KMS-11 (cell line): ENCODE data around the gene ITCH.
A peak's percentile ranks its signal among the peaks of the same experiment; 100 is the strongest.

Source experiments
- H2AFZ ChIP-seq: fragments of 200-600 bp; sonication (generic); 2 replicates; pipeline ENCODE4 v1.6.1; 2016; ENCODE audit warnings: antibody characterized with exemption, mixed run types, low read depth
- H3K27ac ChIP-seq: fragments of 200-600 bp; sonication (generic); 2 replicates; pipeline ENCODE4 v1.6.1; 2016; ENCODE audit warnings: mild to moderate bottlenecking, mixed run types
- H3K27me3 ChIP-seq: fragments of 200-600 bp; sonication (generic); 2 replicates; pipeline ENCODE4 v1.6.1; 2017; ENCODE audit warnings: mild to moderate bottlenecking, low read depth, mixed run types, moderate library complexity; ENCODE audit not compliant: insufficient read depth
- H3K36me3 ChIP-seq: fragments of 200-600 bp; sonication (generic); 2 replicates; pipeline ENCODE4 v1.6.1; 2017; ENCODE audit warnings: mild to moderate bottlenecking, mixed run types; ENCODE audit not compliant: insufficient read depth
- H3K4me1 ChIP-seq: fragments of 200-600 bp; sonication (generic); 2 replicates; pipeline ENCODE4 v1.6.1; 2016; ENCODE audit warnings: mild to moderate bottlenecking, low read depth, mixed run types; ENCODE audit not compliant: poor library complexity, severe bottlenecking
- H3K4me2 ChIP-seq: fragments of 200-600 bp; sonication (generic); 2 replicates; pipeline ENCODE4 v1.7.0; 2016; ENCODE audit warnings: mild to moderate bottlenecking, mixed run types
- H3K4me3 ChIP-seq: fragments of 200-600 bp; sonication (generic); IDR thresholded peaks from 2 replicates; pipeline ENCODE4 v1.6.1; 2017; ENCODE audit warnings: low read depth, low read length, mixed read lengths; ENCODE audit not compliant: insufficient read depth
- H3K79me2 ChIP-seq: fragments of 200-600 bp; sonication (generic); 2 replicates; pipeline ENCODE4 v1.6.1; 2016; ENCODE audit warnings: low read depth, mixed run types; ENCODE audit not compliant: insufficient read depth
- H3K9ac ChIP-seq: fragments of 200-600 bp; sonication (generic); 2 replicates; pipeline ENCODE4 v1.6.1; 2016; ENCODE audit warnings: mild to moderate bottlenecking, mixed run types
- H4K20me1 ChIP-seq: fragments of 200-600 bp; sonication (generic); 2 replicates; pipeline ENCODE4 v1.6.1; 2016; ENCODE audit warnings: mild to moderate bottlenecking, mixed run types; ENCODE audit not compliant: insufficient read depth
- TF ChIP-seq, protein P1 (sequence below): fragments of 200-600 bp; sonication (generic); conservative IDR thresholded peaks from 2 replicates; pipeline ENCODE4 v1.6.1; 2017; ENCODE audit warnings: low read depth, mild to moderate bottlenecking, antibody characterized with exemption, low read length, moderate library complexity, mixed read lengths

ITCH gene

DNA sequence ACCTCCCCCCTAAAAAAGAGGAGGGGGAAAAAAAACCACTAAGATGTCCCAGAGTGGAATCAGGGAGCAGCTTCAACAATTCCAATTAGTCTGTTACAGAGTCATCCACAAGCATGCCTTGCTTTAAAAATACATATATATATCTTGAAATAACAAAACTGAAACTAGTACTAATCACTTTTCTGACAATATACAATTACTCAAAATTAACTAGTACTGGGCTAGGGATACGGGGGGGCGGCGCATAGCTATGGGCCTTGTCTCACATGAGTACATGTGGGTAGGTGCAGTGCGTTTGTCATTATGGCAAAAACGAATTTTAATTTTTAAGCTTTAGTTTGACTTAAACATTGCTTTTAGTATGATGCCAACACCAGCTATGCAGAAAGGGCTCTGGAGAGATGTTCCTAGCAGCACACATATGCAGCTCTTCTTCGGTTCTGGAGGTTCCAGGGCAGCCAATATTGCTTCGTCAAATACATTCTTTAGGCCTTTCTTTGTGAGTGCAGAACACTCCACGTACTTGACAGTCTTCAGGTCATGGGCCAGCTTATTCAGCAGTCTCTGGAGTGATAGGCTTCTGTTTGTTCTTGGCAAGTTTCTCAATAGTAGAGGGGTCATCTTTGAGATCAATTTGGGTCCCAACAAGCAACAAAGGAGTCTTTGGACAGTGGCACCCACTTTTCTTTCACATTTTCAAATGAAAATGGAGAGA lies 38.8 kb downstream of the ITCH start:
- Histone ChIP-seq H2AFZ (no peak overlapping the region), H3K4me1 (peaks cover 86% of the 10 kb centered on the region), H3K27me3 (no peaks in the 10 kb centered on the region), H4K20me1 (no peaks in the 10 kb centered on the region), H3K79me2 (peaks cover 76% of the 10 kb centered on the region), H3K27ac (peak overlapping the region; percentile 75; the same call in 1 of the 2 replicates), H3K4me2 (peak overlapping the region; percentile 51), H3K4me3 (no peak overlapping the region), H3K9ac (no peak overlapping the region), H3K36me3 (no peaks in the 10 kb centered on the region; the same call in 1 of the 2 replicates)
- TF ChIP-seq, protein P1, sequence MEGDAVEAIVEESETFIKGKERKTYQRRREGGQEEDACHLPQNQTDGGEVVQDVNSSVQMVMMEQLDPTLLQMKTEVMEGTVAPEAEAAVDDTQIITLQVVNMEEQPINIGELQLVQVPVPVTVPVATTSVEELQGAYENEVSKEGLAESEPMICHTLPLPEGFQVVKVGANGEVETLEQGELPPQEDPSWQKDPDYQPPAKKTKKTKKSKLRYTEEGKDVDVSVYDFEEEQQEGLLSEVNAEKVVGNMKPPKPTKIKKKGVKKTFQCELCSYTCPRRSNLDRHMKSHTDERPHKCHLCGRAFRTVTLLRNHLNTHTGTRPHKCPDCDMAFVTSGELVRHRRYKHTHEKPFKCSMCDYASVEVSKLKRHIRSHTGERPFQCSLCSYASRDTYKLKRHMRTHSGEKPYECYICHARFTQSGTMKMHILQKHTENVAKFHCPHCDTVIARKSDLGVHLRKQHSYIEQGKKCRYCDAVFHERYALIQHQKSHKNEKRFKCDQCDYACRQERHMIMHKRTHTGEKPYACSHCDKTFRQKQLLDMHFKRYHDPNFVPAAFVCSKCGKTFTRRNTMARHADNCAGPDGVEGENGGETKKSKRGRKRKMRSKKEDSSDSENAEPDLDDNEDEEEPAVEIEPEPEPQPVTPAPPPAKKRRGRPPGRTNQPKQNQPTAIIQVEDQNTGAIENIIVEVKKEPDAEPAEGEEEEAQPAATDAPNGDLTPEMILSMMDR, result no peak

DNA sequence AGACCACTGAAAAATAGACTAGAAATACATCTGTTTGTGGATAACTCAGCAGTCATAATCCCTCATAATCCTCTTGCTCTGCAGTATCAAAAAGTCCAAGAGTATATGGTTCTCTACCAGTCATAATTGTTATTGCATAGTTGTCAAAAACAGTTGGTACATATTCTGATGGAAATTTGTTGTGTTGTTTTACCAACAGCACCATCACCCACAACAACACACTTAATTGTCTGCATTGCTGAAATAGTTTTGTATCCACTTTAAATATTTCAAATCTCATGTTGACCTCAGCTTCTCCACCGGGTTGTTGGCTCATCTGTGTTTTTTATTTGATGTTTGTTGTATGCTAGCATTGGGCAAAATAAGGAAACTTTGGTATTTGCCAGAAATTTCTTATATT lies 39.4 kb downstream of the ITCH start:
- peaks cover 76% of the 10 kb centered on the region for H3K79me2 ChIP-seq
- H3K4me3 ChIP-seq, result no peak overlapping the region
- H3K4me1 ChIP-seq, result peaks cover 92% of the 10 kb centered on the region
- peak overlapping the region; percentile 75; the same call in 1 of the 2 replicates for H3K27ac ChIP-seq
- H4K20me1 ChIP-seq, result no peaks in the 10 kb centered on the region
- H2AFZ ChIP-seq, result no peak overlapping the region
- H3K36me3 ChIP-seq, result no peaks in the 10 kb centered on the region; the same call in 1 of the 2 replicates
- no peak overlapping the region for H3K9ac ChIP-seq
- no peaks in the 10 kb centered on the region for H3K27me3 ChIP-seq
- TF ChIP-seq, protein P1, result no peak
- H3K4me2 ChIP-seq, result peak overlapping the region; percentile 51

DNA sequence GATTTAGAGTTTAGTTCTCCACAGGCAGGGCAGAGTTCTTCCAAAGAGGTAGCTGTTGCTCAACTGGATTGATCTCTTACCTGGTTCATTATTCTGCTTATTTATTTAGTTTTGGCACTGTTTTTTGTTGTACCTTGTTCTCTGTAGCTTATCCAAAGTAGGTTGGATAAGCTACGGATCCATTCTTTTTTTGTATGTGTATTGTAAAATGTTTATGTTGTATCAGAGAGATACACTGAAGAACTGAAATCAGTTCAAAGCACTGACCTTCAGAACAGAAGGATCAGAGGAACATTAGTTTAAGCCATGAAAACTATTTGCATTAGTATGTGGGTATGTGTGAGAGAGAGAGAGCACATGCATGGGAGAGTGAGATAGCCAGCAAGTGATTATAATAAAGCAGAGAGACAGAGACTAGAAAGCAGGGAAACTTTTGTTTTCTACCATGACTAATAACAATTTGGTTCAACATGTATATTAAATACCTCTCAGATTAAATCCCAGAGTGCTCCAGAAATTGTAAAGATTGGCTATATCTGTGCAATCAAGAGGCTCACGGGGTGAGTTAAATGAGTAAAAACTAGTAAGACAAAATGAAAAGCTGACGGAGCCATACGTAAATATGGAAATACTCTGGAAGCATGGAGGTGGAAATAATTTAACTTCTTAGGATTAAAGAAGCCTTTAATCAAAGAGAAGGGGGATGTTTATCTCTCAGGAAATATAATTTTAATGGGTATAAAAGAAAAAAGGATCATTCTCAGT lies 40.2 kb downstream of the ITCH start:
- H3K9ac ChIP-seq, result no peak overlapping the region
- H2AFZ ChIP-seq, result no peak overlapping the region
- TF ChIP-seq, protein P1, result no peak
- no peaks in the 10 kb centered on the region; the same call in 1 of the 2 replicates for H3K36me3 ChIP-seq
- H3K27ac ChIP-seq, result peak overlapping the region; percentile 75
- H3K79me2 ChIP-seq, result peaks cover 78% of the 10 kb centered on the region
- no peaks in the 10 kb centered on the region for H3K27me3 ChIP-seq
- no peak overlapping the region for H3K4me3 ChIP-seq
- H3K4me1 ChIP-seq, result peaks cover 99% of the 10 kb centered on the region
- peak overlapping the region; percentile 23 for H3K4me2 ChIP-seq
- no peaks in the 10 kb centered on the region for H4K20me1 ChIP-seq

DNA sequence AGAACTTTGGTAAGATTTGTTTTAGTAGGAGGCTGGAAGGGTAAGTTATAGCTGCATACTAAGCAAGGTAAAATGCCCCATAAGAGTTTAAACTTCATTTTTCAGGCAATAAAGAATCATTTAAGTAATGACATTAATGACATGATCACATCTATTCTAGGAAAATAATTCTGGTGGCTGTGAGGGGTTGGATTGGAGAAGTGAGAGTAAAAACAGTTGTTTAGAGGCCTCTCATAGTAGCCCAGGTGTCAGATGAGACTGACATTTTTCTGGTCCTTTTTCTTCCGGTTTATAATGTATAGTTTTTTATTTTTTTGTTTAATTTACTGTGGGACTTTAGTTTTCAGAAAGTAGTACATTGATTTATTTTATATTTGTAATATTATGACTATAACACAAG lies 40.8 kb downstream of the ITCH start:
- Histone ChIP-seq H2AFZ (no peak overlapping the region), H3K36me3 (no peaks in the 10 kb centered on the region; the same call in 1 of the 2 replicates), H3K4me3 (no peak overlapping the region), H3K79me2 (peaks cover 73% of the 10 kb centered on the region), H3K4me2 (peak overlapping the region; percentile 23), H3K27ac (peak overlapping the region; percentile 75), H4K20me1 (no peaks in the 10 kb centered on the region), H3K9ac (no peak overlapping the region), H3K27me3 (no peaks in the 10 kb centered on the region), H3K4me1 (peaks cover 99% of the 10 kb centered on the region)
- TF ChIP-seq, protein P1, result no peak
